GM18951 (cell line): ENCODE results near the gene C15orf61.

Source experiments
- POLR2A ChIP-seq: IDR thresholded peaks from 4 replicates; pipeline ENCODE4 v1.6.1; 2011; ENCODE audit warnings: mild to moderate bottlenecking; ENCODE audit not compliant: insufficient read length, insufficient read depth; ENCODE audit errors: extremely low read depth
- in situ Hi-C: fragments of 300-500 bp; cut with MboI; formaldehyde crosslinking; loops from one replicate; pipeline ENCODE4 v1.12.0; 2022; ENCODE audit warnings: low sequenced_read_pairs, mixed read lengths, inconsistent platforms; ENCODE audit not compliant: unreplicated experiment

C15orf61 gene

GRCh38 chr15:67549736-67550135, 28.8 kb downstream of the C15orf61 start:
- in situ Hi-C loops = no loop called here
- TF ChIP-seq POLR2A = no peak

DNA sequence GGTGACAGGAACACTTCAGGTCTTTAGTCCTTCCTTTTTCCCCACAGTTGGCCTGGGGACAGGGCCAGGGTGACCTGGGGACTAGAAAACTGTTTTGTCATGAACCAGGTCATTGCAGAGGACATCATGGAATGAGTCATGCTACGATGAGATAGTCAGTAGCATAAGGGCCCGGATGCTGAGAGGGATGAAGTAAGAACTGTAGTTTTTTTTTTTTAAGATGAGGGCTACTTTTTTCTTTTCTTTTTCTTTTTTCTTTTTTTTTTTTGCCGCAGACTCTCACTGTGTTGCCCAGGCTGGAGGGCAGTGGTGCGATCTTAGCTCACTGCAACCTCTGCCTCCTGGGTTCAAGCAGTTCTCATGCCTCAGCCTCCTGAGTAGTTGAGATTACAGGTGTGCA, 29.6 kb downstream of the C15orf61 start:
- in situ Hi-C loops = no loop called here
- no peak for TF ChIP-seq POLR2A

GRCh38 chr15:67551207-67551743, 30.3 kb downstream of the C15orf61 start:
- in situ Hi-C loops = no loop called here
- TF ChIP-seq POLR2A = no peak

GRCh38 chr15:67554580-67554979, 33.6 kb downstream of the C15orf61 start:
- TF ChIP-seq POLR2A = no peak
- in situ Hi-C loops = no loop called here

GRCh38 chr15:67556976-67557570, 36.1 kb downstream of the C15orf61 start:
- in situ Hi-C loops = no loop called here
- no peak for TF ChIP-seq POLR2A

DNA sequence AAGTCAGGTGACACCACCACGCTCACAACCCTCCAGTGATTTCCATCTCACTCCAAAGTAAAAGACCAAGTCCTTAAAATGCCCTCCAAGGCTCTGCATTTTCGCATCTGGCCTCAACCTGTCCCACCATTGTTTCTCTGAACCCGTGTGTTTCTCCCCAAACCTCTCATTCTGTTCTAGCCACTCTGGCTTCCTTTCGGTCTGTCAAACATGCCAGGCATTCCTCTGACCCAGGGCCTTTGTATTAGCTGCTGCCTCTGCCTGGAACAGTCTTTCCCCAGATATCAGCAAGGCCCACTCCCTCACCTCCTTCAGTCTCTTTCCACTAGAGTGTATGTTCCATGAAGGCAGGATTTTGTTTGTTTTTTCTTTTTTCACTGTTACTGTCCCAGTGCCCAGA, 37.6 kb downstream of the C15orf61 start:
- TF ChIP-seq POLR2A = no peak
- in situ Hi-C loops = no loop called here

DNA sequence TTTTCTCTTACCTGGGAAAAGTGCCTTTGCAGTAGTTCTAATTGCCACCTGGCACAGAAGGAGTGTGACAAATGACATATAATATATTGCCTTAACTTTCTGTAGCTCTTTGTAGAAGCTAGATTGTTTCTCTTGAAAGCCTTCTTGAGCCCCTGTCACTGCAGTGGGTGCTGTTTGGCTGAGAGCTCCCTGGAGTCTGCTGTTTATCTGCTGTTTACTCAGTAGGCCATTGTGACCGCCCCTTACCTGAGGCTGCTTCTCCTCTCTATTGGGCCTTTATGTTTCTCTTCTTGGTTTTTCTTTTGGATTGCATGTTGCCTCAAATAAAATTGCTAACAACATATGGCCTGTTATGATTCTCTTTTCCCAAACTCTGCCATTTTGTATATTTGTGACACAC, 38.2 kb downstream of the C15orf61 start:
- in situ Hi-C loops = no loop called here
- TF ChIP-seq POLR2A = no peak

DNA sequence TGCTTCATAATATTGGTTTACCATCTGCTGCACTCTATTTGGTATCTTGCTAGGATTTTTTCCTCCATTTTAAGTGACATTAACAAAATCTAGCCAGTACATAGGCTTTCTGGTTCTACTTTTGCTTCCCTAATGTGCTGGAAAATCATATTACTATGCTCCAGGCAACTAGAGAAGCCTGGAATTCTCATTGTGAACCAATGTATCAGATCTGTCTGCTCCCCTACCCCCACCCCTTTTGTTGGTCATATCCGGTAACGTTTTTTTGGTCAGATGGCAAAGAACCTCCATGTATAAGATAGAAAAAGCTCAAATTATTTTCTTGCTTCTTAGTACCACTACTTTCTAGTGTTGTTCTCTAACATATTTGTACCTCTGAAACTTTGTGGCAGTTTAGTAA, 38.6 kb downstream of the C15orf61 start:
- in situ Hi-C loops = no loop called here
- no peak for TF ChIP-seq POLR2A

GRCh38 chr15:67560320-67560719, 39.4 kb downstream of the C15orf61 start:
- TF ChIP-seq POLR2A = no peak
- in situ Hi-C loops = no loop called here

DNA sequence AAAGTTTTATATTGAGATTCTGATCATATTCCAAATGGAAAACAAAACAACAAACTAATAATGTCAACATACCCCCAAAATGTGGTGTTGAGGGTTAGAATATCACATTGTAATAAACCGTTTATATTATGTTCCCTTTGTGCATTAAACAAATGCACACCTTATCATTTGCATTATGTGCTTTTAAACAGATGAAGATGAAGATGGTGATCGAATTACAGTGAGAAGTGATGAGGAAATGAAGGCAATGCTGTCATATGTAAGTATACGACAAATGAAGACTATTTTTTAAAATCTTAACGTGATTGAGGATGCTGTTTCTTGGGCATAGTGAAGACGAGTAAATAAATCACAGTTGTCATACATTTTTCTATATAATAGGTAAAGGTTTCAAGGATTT, 42.2 kb downstream of the C15orf61 start:
- in situ Hi-C loops = no loop called here
- TF ChIP-seq POLR2A = no peak

GRCh38 chr15:67564021-67564967, 43.4 kb downstream of the C15orf61 start:
- in situ Hi-C loops = no loop called here
- no peak for TF ChIP-seq POLR2A

GRCh38 chr15:67564968-67565345, 44.0 kb downstream of the C15orf61 start:
- TF ChIP-seq POLR2A = no peak
- in situ Hi-C loops = no loop called here

- no peak for TF ChIP-seq POLR2A
- in situ Hi-C loops = no loop called here
These were observed 48.7 kb downstream of the C15orf61 start for GRCh38 chr15:67569668-67570067.
